ENCODE results near the gene CNPY1.

DNA sequence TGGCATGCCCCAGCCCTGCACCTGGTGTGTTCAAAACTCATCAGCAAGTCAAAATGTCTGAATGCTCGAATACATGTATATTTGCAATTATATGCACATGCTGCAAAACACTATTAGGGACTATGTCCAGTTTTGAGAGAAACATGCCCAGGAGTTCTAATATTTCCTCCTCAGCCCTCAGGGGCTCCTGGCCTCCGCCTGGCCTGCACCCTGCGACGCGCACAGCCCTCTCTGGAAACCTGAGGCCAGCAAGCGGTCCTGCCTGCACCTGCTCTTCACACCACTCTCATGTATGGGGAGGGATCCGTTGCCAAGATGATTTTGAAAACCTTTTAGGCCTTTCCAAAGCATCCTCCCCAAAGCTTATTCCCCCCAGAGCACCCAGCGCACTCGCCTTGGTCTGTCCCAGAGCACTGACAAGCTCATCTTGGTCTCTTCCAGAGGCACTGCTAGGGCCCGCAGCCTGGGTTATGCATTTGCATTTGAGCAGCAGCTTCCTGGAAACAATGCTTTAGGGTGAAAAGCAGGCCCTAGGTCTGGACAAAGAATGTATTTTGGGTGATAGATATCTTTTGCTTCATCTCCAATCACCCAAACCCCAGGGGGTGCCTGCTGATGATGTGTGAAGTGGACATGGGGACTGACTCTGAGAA, 22.6 kb upstream of the CNPY1 start:
- TF ChIP-seq, protein P1, sequence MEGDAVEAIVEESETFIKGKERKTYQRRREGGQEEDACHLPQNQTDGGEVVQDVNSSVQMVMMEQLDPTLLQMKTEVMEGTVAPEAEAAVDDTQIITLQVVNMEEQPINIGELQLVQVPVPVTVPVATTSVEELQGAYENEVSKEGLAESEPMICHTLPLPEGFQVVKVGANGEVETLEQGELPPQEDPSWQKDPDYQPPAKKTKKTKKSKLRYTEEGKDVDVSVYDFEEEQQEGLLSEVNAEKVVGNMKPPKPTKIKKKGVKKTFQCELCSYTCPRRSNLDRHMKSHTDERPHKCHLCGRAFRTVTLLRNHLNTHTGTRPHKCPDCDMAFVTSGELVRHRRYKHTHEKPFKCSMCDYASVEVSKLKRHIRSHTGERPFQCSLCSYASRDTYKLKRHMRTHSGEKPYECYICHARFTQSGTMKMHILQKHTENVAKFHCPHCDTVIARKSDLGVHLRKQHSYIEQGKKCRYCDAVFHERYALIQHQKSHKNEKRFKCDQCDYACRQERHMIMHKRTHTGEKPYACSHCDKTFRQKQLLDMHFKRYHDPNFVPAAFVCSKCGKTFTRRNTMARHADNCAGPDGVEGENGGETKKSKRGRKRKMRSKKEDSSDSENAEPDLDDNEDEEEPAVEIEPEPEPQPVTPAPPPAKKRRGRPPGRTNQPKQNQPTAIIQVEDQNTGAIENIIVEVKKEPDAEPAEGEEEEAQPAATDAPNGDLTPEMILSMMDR (conservative IDR thresholded peaks at IDR 0.05): no peak
- TF ChIP-seq EZH2 (IDR thresholded peaks at IDR 0.05; ENCODE audit: low read depth): no peak
